Stimulated activated CD4-positive, alpha-beta T cell treated with anti-CD3 and anti-CD28 coated beads, Interleukin-12 subunit alpha, Interleukin-12 subunit beta, amount 100 ng/mL, for 24 hours (primary cell): ENCODE results near the gene ATAD3A.
A peak's percentile ranks its signal among the peaks of the same experiment; 100 is the strongest.

ENCODE experiments used
- DNase-seq, 2 experiments: peaks; one replicate each; pipeline ENCODE4 v3.0.0-alpha.2; 2020; ENCODE audit warnings: low read depth in 2 of 2

ATAD3A gene

GRCh38 chr1:1539310-1540089 lies 27.5 kb downstream of the ATAD3A start:
- no peak for DNase-seq

GRCh38 chr1:1540090-1540817 lies 28.3 kb downstream of the ATAD3A start, which contains the start of gene TMEM240:
Gene TMEM240, minus strand, starts transcription at chr1:1540624. Its CDS starts 278 bp downstream, at chr1:1540346.
- peak; percentile 16 to 47 for DNase-seq

GRCh38 chr1:1540818-1541628 lies 29.1 kb downstream of the ATAD3A start:
- DNase-seq = no peak

DNA sequence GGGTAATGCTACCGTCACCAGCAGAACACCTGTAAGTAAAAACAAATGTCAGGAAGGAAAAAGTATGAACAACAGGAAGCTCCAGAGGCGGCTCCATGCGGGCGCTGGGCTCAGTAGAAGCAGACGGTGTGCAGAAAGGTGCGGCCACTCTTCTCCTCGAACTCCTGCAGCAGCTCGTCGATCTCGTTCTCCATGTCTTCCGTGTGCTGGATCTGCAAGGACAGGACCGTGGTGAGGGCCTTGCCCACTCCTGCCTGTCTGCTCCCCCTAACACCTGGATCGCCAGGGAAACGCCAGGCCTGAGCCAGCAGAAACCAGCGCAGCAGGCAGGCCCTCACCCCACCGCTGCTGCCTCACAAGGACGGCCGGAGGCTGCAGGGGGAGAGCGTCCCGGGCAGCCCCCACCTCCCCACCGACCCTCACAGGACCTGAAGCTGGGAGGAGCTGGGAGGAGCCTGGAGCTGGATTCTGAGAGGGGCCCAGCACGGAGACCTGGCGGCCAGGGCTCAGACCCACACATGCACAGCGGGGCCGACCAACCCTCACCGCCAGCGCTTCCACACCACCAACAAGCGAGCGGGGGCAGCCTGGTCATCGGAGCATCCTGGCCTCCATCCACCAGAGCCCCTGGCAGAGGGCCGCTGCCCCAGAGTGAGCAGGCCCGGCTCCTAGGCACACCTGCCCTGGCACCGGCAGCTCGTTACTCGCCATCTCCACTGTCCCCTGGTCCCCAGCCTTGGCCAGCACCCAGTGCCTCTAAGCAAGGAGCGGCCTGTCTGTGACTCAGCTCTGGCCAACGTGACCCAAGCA lies 30.2 kb downstream of the ATAD3A start:
- DNase-seq = no peak

DNA sequence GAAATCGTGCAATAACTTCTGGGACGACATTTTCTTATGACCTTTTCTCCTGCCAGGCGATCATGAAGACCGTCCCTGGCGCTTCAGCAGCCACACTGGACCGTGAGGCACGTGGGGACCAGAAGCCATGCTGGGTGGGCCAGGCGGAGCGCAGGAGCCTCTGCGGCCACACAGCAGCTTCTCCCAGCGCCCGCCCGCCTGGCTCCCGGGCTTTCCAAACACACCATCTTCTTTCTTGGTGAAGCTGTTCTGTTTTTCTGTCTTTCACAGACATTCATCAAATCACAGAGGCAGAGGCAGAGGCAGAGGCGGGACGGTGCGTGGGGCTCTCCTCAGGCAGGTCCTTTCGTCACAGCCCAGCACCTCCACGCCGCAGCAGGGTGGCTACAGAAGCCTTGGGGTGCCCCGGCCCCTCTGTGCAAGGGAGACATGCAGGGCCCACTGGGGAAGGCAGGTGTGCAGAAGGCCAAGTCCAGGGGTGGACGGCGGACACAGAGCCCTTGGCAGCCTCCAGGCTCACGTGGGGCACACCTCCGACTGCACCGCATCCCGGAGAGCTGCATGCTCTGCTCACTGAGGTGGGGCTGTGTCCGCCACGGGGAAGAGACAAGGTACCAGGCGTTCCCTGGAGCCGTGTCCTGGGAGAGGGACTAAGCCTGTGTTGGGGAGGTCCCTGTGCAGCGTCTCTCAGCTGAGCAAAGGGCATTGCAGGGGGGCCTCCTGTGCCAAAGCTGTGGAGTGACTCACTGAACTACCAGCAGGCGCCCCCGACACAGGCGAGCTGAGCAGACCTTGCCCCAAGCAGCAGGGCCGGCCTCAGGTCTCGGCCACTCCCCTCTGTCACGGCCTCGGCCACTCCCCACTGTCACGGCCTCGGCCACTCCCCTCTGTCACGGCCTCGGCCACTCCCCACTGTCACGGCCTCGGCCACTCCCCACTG lies 31.1 kb downstream of the ATAD3A start:
- DNase-seq = no peak

GRCh38 chr1:1543706-1544099 lies 31.7 kb downstream of the ATAD3A start:
- no peak for DNase-seq

- DNase-seq = no peak
Observed at GRCh38 chr1:1544544-1544943, 32.6 kb downstream of the ATAD3A start.

GRCh38 chr1:1545946-1546737 lies 34.2 kb downstream of the ATAD3A start:
- no peak for DNase-seq

DNA sequence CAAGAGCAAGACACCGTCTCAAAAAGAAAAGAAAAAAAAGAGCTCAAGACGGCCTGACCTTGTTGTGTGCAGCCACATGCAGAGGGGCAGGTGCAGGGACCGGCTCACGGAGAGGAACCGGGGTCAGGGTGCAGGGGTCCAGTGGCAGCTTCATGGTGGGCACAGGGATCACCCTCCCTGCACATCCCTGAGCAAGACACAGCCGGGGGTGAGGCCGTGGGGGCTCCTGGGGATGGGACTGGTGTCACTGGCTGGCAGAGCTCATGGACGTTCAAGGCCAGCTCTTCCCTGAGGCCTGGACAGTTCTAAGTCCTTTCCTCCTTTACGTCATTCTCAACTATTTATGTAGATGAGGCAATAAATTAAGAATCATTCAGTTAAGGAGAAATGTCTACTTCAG lies 35.0 kb downstream of the ATAD3A start:
- DNase-seq = no peak

GRCh38 chr1:1547476-1547875 lies 35.5 kb downstream of the ATAD3A start:
- DNase-seq = no peak

GRCh38 chr1:1548591-1548990 lies 36.6 kb downstream of the ATAD3A start:
- DNase-seq = no peak

DNA sequence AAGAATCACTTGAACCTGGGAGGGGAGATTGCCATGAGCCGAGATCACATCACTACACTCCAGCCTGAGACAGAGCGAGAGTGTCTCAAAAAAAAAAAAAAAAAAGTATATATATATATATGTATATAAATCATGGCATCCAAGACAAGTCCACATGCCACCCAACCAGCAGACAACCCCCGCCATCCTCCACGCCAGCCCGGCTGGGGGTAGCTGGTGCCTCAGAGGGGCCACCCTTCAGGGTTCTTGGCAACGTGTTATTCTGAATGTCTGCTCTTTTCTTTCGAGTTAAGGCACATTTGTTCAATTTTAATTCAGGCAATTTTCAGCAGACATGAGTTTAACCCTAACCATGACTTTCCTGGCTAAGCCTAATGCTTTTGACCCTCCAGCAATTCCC lies 38.1 kb downstream of the ATAD3A start:
- DNase-seq = no peak

- no peak for DNase-seq
Observed at GRCh38 chr1:1550591-1551432, 38.9 kb downstream of the ATAD3A start.

- DNase-seq = no peak
Observed at GRCh38 chr1:1551524-1552262, 39.7 kb downstream of the ATAD3A start.

DNA sequence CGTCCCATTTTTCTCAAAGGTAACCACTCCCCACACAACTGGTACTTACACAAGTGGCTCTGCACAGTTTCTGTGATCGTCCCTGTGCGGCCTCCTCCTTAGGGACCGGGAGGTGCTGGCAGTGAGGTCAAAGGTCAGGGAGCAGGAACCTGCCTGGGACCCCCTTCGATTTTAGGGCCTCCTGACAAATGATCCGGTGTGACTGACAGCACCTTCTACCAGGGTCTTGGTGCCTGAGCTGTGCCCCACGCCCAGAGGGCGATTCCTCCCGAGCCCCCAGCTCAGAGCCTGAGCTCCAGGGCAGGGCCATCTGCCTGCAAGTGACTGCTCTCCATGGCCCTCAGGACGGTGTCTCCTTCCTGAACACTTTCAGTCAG lies 40.3 kb downstream of the ATAD3A start:
- no peak for DNase-seq

- no peak for DNase-seq
Observed at GRCh38 chr1:1553821-1554494, 42.0 kb downstream of the ATAD3A start.

DNA sequence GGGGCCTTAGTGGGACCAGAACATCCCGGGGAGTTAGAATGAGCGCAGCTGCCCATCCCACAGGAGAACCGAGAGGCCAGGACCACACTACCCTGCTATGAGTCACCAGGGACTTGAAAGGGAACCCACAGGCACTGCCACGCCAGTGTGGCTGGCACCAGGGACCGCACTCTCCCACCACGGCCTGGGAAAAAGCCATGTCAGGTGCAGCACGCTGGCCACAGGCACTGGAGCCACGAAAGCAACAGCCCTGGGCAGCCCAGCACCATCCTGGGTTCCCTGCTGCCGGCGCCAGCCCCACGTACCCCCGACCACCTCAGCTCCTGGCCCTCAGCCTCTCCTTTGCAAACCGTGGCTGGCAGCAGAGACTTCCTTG lies 42.6 kb downstream of the ATAD3A start:
- no peak for DNase-seq
